BJ (cell line): ENCODE results near the gene PDE4D. TPM values are rescaled to one million over a fixed set of nuclear protein-coding genes. Genes with fewer than 3 reads are reported as not detected.

Experiments
- CTCF ChIA-PET: fragments of 350-600 bp; formaldehyde crosslinking; extraction: SDS; loops from one replicate; lab custom pipeline; 2021; ENCODE audit warnings: antibody characterized with exemption, inconsistent platforms; lab: Yijun Ruan, JAX
- POLR2A ChIA-PET: fragments of 300-600 bp; sonication (Branson Sonifier 250); formaldehyde crosslinking; extraction: SDS; loops from one replicate; lab custom pipeline; 2021; ENCODE audit warnings: antibody characterized with exemption; lab: Charles Lee
- DNase-seq: peaks from one replicate; pipeline ENCODE4 v3.0.0-alpha.2; 2011; ENCODE audit warnings: low read depth
- H3K27me3 ChIP-seq: 2 replicates; pipeline ENCODE4 v1.6.0; 2011; ENCODE audit warnings: low read length; ENCODE audit not compliant: control insufficient read depth, insufficient read depth
- H3K36me3 ChIP-seq: 2 replicates; pipeline ENCODE4 v1.5.1; 2011; ENCODE audit warnings: low read length; ENCODE audit not compliant: control insufficient read depth, insufficient read depth
- H3K4me3 ChIP-seq: 2 replicates; pipeline ENCODE4 v1.5.1; 2011; ENCODE audit warnings: low read depth, mild to moderate bottlenecking, control low read depth, low read length
- polyA plus RNA-seq: library from polyadenylated mRNA; depleted of rRNA; stranded (reverse); fragments of >200 nt; gene quantifications from 2 replicates; pipeline ENCODE4 v1.2.3, GENCODE V29; 2011
- TF ChIP-seq, protein P1 (sequence below): IDR thresholded peaks from 2 replicates; pipeline ENCODE4 v1.5.1; 2011; ENCODE audit warnings: low read depth, mild to moderate bottlenecking, control low read depth, inconsistent platforms, low read length, moderate library complexity; ENCODE audit not compliant: insufficient read depth

PDE4D gene
- polyA plus RNA-seq, 1 experiment: 2.8 TPM

DNA sequence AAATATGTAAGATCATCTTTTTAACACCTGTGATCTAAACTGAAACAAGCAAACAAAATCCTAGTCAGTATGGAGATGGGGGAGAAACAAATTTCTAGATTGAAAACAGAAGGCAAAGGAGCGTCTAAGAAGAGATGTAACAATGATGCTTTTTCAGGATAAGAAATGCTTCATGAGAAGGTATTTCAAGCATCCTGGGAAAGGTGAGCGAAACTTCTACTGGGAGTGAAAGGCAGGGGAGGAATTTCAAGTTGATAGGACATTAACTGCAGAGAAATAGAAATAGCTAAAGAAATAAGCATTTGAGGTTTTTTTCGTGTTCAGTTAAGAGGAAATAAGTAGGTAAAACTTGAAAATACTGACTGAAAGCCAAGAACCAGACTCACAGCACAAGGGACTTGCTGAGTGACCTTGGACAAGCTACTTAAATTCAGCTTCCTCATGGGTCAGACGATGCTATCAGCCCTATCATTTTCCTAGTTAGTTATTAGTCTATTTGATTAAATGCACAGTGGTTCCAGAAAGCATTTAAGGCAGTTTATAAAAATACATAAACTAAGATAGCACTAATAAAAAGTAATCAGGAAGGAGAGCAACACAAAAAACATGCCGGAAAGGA, 406.3 kb downstream of the PDE4D start:
- DNase-seq: no peak
- Histone ChIP-seq H3K4me3 (no peak overlapping the region), H3K36me3 (no peaks in the 10 kb centered on the region), H3K27me3 (no peaks in the 10 kb centered on the region)
- TF ChIP-seq, protein P1, sequence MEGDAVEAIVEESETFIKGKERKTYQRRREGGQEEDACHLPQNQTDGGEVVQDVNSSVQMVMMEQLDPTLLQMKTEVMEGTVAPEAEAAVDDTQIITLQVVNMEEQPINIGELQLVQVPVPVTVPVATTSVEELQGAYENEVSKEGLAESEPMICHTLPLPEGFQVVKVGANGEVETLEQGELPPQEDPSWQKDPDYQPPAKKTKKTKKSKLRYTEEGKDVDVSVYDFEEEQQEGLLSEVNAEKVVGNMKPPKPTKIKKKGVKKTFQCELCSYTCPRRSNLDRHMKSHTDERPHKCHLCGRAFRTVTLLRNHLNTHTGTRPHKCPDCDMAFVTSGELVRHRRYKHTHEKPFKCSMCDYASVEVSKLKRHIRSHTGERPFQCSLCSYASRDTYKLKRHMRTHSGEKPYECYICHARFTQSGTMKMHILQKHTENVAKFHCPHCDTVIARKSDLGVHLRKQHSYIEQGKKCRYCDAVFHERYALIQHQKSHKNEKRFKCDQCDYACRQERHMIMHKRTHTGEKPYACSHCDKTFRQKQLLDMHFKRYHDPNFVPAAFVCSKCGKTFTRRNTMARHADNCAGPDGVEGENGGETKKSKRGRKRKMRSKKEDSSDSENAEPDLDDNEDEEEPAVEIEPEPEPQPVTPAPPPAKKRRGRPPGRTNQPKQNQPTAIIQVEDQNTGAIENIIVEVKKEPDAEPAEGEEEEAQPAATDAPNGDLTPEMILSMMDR: no peak
- ChIA-PET POLR2A (no interaction called here), CTCF (interaction anchor here (1.4 to 2.2 kb wide), 2 partner anchors 9 to 19 kb away, joined by 4 to 9 read pairs; no protein-coding TSS in a partner anchor)

DNA sequence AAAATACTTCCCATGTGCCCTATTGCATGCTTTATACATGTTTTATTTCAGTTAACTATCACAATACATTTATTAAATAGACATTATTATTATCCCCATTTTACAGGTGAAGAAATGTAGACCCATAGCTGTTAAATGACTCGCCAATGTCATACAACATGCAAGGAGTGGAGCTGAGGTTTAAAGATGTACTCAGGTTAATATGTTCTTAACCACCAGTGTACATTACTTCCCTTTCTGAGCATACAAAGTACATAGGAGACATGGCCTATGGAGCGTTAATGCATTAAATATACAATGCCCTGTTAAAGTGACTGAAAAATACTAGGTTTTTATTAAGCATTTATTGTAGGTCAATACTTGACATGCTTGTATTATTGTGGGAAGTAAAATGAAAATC, 407.0 kb downstream of the PDE4D start:
- H3K36me3 ChIP-seq: no peaks in the 10 kb centered on the region
- CTCF ChIA-PET: interaction anchor here (2.2 kb wide), 1 partner anchor 10 kb away, joined by 9 read pairs; no protein-coding TSS in a partner anchor
- POLR2A ChIA-PET: no interaction called here
- no peaks in the 10 kb centered on the region for H3K27me3 ChIP-seq
- no peak overlapping the region for H3K4me3 ChIP-seq
- no peak for DNase-seq
- TF ChIP-seq, protein P1: no peak

DNA sequence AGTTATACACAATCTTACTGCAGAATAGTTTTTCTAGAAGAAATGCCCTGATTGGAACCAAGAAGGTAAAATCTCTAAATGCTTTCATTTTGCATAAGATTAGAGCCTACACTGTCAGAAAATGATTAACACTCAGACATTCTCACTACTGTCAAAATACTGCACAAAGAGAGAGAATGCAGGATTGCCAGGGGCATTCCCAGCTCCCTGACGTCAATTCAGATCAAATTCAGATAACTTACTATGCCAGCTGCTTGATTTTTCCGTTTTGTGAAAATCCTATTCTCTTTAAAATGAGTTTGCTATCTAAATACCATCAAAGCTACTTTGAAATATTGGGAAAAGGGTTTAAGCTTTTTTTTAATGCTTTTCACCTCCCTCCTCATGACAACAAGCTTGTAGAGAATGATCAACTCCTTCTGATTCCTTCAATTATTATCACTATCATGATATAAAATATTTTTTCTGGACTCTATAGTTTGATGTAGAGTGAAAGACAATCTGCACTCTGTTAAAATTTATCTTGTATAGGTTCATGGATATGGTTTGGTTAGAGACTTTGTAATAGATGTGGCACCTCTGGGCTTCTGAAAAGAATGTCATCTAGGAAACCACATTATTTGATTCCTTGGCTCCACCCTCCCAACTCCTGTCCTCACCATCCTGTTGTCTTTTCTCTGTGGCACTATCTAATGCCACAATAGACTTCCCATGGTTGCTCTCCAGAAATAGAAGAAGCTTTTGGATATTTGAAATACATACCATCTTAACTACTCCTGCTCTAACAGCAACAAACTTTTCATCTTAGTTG, 407.7 kb downstream of the PDE4D start:
- TF ChIP-seq, protein P1: no peak
- ChIA-PET CTCF (no interaction called here), POLR2A (no interaction called here)
- no peak overlapping the region for H3K4me3 ChIP-seq
- H3K36me3 ChIP-seq: no peaks in the 10 kb centered on the region
- no peaks in the 10 kb centered on the region for H3K27me3 ChIP-seq
- DNase-seq: no peak

DNA sequence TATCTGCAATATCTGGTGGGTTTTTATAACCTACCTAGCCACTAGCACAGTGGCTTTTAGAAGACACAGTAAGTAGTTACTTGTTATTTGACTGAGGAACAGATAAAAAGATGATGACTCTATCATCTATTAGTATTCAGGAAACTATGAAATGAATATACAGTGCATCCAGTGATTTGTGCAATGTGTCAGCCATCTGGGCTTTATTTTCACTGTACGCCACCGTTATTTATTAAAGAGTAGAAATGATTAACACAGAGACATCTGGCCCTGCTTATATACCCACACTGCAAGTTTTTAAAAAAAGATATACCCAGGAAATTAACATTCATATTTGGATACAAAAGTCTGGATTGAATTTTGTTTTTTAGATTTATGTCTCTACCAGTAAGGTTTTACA, 408.4 kb downstream of the PDE4D start:
- DNase-seq: no peak
- ChIA-PET POLR2A (no interaction called here), CTCF (no interaction called here)
- TF ChIP-seq, protein P1: no peak
- Histone ChIP-seq H3K27me3 (no peaks in the 10 kb centered on the region), H3K4me3 (no peak overlapping the region), H3K36me3 (no peaks in the 10 kb centered on the region)

DNA sequence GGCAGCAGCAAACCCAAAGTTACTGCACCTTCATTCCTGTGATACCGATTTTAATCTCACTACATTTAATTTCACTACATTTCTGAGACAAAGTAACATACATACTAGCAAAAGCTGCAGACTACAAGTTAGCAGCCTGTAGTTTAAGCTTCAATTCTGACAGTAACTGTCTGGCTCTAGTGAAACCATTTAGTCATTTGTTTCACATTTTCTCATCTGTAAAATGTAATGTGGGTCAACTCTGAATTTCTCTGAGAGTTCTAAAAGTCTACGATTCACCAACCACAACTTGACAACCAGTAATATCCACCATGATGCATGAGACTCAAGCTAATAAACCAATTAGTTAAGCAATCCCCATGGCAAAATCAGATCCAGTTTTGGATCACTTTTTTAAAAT, 408.9 kb downstream of the PDE4D start:
- CTCF ChIA-PET: no interaction called here
- Histone ChIP-seq H3K4me3 (no peak overlapping the region), H3K27me3 (no peaks in the 10 kb centered on the region), H3K36me3 (no peaks in the 10 kb centered on the region)
- TF ChIP-seq, protein P1: no peak
- no peak for DNase-seq
- POLR2A ChIA-PET: no interaction called here
